Keratinocyte (primary cell): ENCODE data around the gene SLC2A4RG.

Experiments used
- EZH2 ChIP-seq: IDR thresholded peaks from one replicate; pipeline ENCODE4 v1.6.1; 2012; ENCODE audit warnings: inconsistent platforms, mild to moderate bottlenecking, low read length, moderate library complexity
- TF ChIP-seq, protein P1 (sequence below), 3 experiments: IDR thresholded peaks in 1 of 3; conservative IDR thresholded peaks in 1 of 3; optimal IDR thresholded peaks in 1 of 3; 2 replicates in 2 of 3; 3 replicates in 1 of 3; pipeline versions ENCODE3 to v1.5.1; 2011; ENCODE audit warnings: low read length in 3 of 3, mild to moderate bottlenecking in 3 of 3, moderate library complexity in 2 of 3, control low read depth in 1 of 3, inconsistent platforms in 1 of 3; ENCODE audit not compliant: insufficient read depth in 2 of 3; ENCODE audit errors: extremely low read depth in 1 of 3

DNA sequence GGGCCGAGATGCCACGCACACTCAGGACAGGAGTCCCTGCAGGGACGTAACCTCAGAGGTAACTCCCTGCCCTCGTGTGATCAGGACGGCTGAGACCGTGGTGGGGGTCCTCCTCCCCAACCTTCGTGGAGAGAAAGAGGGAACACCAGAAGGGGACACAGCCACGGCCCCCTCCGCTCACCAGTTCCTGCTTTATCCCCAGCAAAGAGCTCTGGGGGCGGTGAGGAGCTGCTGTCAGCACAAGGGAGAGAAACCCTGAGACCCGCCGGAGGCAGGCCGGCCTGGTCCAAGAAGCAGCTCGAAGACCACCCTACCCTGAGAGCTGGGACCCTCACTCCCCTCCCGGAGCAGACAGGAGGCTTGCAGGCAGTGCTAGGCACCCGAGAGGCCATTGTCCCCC is 44.4 kb downstream of the SLC2A4RG start:
- TF ChIP-seq, protein P1, sequence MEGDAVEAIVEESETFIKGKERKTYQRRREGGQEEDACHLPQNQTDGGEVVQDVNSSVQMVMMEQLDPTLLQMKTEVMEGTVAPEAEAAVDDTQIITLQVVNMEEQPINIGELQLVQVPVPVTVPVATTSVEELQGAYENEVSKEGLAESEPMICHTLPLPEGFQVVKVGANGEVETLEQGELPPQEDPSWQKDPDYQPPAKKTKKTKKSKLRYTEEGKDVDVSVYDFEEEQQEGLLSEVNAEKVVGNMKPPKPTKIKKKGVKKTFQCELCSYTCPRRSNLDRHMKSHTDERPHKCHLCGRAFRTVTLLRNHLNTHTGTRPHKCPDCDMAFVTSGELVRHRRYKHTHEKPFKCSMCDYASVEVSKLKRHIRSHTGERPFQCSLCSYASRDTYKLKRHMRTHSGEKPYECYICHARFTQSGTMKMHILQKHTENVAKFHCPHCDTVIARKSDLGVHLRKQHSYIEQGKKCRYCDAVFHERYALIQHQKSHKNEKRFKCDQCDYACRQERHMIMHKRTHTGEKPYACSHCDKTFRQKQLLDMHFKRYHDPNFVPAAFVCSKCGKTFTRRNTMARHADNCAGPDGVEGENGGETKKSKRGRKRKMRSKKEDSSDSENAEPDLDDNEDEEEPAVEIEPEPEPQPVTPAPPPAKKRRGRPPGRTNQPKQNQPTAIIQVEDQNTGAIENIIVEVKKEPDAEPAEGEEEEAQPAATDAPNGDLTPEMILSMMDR (optimal IDR thresholded peaks at IDR 0.05 in 1 of 3, IDR thresholded peaks at IDR 0.05 in 1 of 3, conservative IDR thresholded peaks at IDR 0.05 in 1 of 3; ENCODE audit: extremely low read depth in 1 of 3, insufficient read depth in 2 of 3, low read length in 3 of 3), result no peak
- TF ChIP-seq EZH2, result no peak
